GM18508 (cell line): Measurements from ENCODE around the gene BPIFA2.
"Not testable (repeated sequence)": the region's sequence is repeated elsewhere in the genome, so short reads cannot be mapped to it uniquely, and the experiment has no call there.

Source experiments
- ATAC-seq: cut with Tn5 transposase; IDR thresholded peaks from one replicate; pipeline ENCODE4 v1.9.1; 2021; ENCODE audit warnings: moderate number of reproducible peaks; ENCODE audit not compliant: insufficient read depth, unreplicated experiment

BPIFA2 gene

GRCh38 chr20:33158637-33159385 is 9.1 kb upstream of the BPIFA2 start:
- no peak for ATAC-seq

DNA sequence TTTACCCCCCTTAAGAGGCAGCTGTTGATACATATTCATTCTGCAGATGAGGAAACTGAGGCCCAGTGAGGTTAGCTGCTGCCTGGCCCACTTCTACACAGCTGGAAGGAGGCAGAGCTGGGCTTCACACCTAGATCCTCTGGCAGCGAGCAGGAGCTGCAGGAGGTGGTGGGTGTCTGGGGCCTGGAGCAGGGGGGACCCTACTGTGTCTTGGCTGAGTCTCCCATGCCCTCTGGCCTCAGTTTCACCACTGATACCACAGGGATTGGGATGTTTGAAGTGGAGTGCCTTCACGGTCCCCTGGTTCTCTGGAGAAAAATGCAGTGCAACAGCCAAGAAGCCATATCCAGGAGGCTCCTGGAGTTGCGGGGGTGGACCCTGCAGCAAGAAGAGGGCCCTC is 8.2 kb upstream of the BPIFA2 start:
- no peak for ATAC-seq

- ATAC-seq: no peak
Measured at GRCh38 chr20:33160681-33161080, 7.3 kb upstream of the BPIFA2 start.

DNA sequence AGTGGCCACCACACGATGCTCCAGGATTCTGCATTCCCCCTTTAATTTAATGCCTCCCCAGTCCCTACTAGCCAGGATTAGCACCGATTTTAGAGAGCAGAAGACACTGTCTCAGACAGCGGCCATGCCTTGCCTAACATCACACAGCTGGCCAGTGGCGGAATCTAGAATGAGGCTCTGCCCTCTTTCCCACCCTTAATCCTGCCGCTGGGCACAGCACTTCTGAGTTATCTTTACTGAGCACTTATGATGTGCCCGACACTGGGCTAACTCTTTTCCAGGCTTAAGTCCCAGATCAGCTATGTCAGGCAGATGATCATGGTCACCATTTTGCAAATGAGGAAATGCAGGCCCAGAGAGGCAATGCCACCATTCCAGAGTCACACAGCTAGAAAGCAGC is 5.6 kb upstream of the BPIFA2 start:
- no peak for ATAC-seq

- ATAC-seq: no peak
Measured at GRCh38 chr20:33162753-33163152, 5.2 kb upstream of the BPIFA2 start.

DNA sequence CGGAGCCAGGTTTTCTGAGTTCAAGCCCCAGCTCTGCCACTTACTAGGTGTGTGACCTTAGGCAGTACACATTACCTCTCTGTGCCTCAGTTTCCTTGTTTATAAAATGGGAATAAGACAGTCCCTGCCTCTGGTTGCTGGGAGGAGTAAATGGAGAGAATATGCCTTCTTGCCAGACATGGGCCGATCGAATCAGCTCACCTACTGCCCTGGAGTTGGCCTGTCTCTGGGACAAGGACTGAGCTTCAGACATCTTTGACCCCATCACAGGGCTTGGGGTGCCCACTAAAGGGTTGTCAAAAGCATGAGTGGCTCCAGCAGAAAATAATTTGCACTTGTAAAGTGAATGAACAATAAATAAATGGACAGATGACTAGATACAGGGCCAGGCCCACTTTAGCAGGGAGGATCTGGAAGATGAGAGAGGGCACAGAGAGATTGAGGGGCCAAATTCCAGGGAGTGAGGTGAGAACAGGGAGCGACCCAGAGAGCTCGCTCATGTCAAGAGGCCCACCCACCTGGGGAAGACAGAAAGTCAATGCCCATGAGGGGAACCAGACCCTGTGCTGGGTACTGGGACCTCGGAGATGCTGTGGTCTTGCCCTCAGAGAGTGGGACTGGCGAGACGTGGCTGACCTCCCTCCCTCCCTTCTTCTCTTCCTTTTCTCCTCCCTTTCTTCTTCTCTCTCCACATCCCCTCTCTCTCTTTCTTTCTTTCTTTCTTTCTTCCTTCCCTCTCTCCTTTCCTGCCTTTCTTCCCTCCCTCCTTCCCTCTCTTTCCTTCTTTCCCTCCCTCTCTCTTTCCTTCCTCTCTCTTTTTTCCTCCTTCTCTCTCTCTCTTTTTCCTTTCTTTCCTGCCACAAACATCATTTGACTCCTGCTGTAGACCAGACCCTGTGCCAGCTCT is 3.9 kb upstream of the BPIFA2 start:
- ATAC-seq: no peak

- no peak for ATAC-seq
Measured at GRCh38 chr20:33164763-33165095, 3.2 kb upstream of the BPIFA2 start.

DNA sequence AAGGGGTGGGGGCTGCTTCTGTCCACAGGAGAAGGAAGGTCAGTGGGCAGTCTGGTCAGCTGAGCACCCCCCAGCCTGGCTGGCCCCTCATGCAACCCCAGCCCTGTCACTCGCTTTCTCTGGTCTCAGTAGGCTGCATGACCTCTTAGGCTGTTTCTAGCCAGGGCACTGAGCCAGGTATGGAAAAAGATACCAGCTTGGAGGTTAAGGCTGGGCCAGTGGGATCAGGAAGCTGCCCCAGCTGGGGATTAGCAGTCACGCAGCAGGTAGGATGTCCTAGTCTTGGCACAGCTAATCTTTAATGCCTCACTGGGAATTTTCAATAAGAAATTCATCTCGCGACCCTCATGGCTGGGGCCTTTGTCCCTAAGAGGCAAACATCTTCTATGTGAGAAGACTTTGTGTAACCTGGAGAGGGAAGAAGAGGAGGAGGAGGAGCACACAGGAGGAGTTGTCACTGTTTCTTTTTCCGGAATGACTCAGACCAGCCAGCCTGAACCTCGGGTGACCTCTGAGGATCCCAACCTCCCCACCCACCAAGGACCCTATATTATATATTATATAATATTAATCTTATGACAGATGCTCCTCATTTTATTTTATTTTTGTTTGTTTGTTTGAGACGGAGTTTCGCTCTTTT is 2.4 kb upstream of the BPIFA2 start:
- no peak for ATAC-seq

GRCh38 chr20:33166533-33167113 is 1.3 kb upstream of the BPIFA2 start:
- ATAC-seq: no peak

GRCh38 chr20:33169176-33169794 is 1.3 kb downstream of the BPIFA2 start:
- no peak for ATAC-seq

GRCh38 chr20:33172781-33173180 is 4.8 kb downstream of the BPIFA2 start:
- ATAC-seq: no peak

- no peak for ATAC-seq
Measured at GRCh38 chr20:33175123-33175522, 7.2 kb downstream of the BPIFA2 start.

GRCh38 chr20:33176101-33176500 is 8.1 kb downstream of the BPIFA2 start:
- ATAC-seq: no peak

DNA sequence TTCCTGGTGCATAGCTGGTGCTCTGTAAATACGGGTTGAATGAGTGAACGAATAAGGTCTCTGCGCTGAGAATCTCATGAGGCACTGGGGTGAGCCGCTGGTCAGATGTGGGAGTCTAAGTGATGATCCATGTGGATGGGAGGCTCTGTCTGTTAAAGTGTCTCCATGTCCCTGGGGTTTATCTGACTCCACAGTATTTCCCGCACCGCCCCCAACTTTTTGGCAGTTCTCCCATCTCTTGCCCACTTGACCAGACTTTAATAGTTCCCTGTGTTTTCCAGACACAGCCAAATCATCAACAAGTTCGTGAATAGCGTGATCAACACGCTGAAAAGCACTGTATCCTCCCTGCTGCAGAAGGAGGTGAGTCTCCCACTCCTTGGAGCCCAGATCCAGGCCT is 9.9 kb downstream of the BPIFA2 start:
- ATAC-seq: no peak

GRCh38 chr20:33178726-33179125 is 10.8 kb downstream of the BPIFA2 start:
- no peak for ATAC-seq

GRCh38 chr20:33180169-33180568 is 12.2 kb downstream of the BPIFA2 start:
- no peak for ATAC-seq

- no peak for ATAC-seq
Measured at GRCh38 chr20:33181482-33182093, 13.6 kb downstream of the BPIFA2 start.

DNA sequence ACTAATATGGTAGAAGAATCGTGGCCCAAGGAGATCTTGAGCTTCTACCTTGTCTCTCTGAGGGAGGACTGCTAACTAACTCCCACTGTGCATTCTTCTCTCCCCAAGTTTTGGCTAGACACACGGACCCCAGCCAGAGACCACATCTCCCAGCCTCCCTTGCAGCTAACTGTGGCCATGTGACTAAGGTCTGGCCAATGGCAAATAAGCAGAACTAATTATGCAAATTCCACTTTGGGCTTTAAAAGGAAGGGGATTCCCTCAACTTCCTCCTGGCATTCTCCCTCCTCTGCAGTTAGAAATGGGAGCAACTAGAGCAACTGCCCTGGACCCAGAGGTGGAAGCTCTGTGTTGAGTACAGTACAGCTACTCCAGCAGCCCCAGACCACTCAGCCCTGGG is 15.4 kb downstream of the BPIFA2 start:
- no peak for ATAC-seq

DNA sequence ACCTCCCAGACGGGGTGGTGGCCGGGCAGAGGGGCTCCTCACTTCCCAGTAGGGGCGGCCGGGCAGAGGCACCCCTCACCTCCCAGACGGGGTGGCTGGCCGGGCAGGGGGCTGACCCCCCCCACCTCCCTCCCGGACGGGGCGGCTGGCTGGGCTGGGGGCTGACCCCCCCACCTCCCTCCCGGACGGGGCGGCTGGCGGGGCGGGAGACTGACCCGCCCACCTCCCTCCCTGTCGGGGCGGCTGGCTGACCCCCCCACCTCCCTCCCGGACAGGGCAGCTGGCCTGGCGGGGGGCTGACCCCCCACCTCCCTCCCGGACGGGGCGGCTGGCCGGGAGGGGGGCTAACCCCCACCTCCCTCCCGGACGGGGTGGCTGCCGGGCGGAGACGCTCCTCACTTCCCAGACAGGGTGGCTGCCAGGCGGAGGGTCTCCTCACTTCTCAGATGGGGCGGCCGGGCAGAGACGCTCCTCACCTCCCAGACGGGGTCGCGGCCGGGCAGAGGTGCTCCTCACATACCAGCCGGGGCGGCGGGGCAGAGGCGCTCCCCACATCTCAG is 17.2 kb downstream of the BPIFA2 start:
- not testable (repeated sequence) for ATAC-seq

DNA sequence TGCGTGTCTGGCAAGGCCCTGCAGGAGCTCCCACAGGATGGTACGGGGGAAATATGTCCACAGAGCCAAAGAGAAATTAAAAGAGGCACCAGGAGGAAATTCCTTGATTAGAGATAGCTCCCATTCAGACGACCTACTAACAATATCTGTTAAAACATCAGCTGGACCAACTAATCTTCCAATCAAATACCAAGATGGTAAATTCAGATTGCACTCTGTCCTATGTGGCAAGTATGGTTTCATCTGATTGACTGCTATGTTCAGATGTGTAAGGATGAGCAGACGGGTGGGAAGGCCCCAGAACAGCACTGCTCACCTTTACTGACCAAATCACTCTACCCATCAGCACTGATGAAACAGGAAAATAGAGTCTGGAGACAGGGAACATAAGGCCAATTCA is 19.5 kb downstream of the BPIFA2 start:
- no peak for ATAC-seq
